Measurements from ENCODE around the gene ZNF761.
"Not testable (repeated sequence)": the region's sequence is repeated elsewhere in the genome, so short reads cannot be mapped to it uniquely, and the experiment has no call there.

Gene ZNF761

GRCh38 chr19:53460131-53460721, 28.4 kb downstream of the ZNF761 start:
- DNase-seq: not testable (repeated sequence)

- DNase-seq: no peak
Observed at GRCh38 chr19:53461866-53462265, 30.1 kb downstream of the ZNF761 start.

- no peak for DNase-seq
Observed at GRCh38 chr19:53462861-53463260, 31.1 kb downstream of the ZNF761 start.

GRCh38 chr19:53463263-53463662, 31.5 kb downstream of the ZNF761 start:
- DNase-seq: no peak

- no peak for DNase-seq
Observed at GRCh38 chr19:53466726-53467484, 35.1 kb downstream of the ZNF761 start.

- peak; percentile 98 for DNase-seq
Observed at GRCh38 chr19:53467485-53468262, 35.9 kb downstream of the ZNF761 start, which contains the start of gene ZNF813. TSS of gene ZNF813 (plus strand) at chr19:53467733. CDS start at chr19:53483823, 16,090 bp downstream.

GRCh38 chr19:53468628-53469027, 36.8 kb downstream of the ZNF761 start:
- not testable (repeated sequence) for DNase-seq

GRCh38 chr19:53471916-53472315, 40.1 kb downstream of the ZNF761 start:
- DNase-seq: no peak

- not testable (repeated sequence) for DNase-seq
Observed at GRCh38 chr19:53474832-53475231, 43.0 kb downstream of the ZNF761 start.

- DNase-seq: not testable (repeated sequence)
Observed at GRCh38 chr19:53475470-53475869, 43.7 kb downstream of the ZNF761 start.

GRCh38 chr19:53483751-53484150, 52.0 kb downstream of the ZNF761 start:
- DNase-seq: not testable (repeated sequence)

GRCh38 chr19:53485046-53486004, 53.5 kb downstream of the ZNF761 start:
- no peak for DNase-seq

- no peak for DNase-seq
Observed at GRCh38 chr19:53492153-53492552, 60.4 kb downstream of the ZNF761 start.

- not testable (repeated sequence) for DNase-seq
Observed at GRCh38 chr19:53497311-53498023, 65.7 kb downstream of the ZNF761 start.

GRCh38 chr19:53498024-53498395, 66.2 kb downstream of the ZNF761 start:
- DNase-seq: not testable (repeated sequence)

GRCh38 chr19:53503151-53503550, 71.4 kb downstream of the ZNF761 start:
- not testable (repeated sequence) for DNase-seq

- DNase-seq: not testable (repeated sequence)
Observed at GRCh38 chr19:53503671-53504364, 72.0 kb downstream of the ZNF761 start.

GRCh38 chr19:53504365-53504703, 72.5 kb downstream of the ZNF761 start:
- DNase-seq: not testable (repeated sequence)

- DNase-seq: no peak
Observed at GRCh38 chr19:53504885-53505284, 73.1 kb downstream of the ZNF761 start.

- DNase-seq: no peak
Observed at GRCh38 chr19:53506728-53507127, 74.9 kb downstream of the ZNF761 start.

All from activated CD4-positive, alpha-beta T cell treated with anti-CD3 and anti-CD28 coated beads, Interleukin-2, amount 50 U/mL, for 48 hours (primary cell).